ENCODE measurements around the gene ZBTB3. TPM values are rescaled to one million over a fixed set of nuclear protein-coding genes. Genes with fewer than 3 reads are reported as not detected.
"Not testable (repeated sequence)": the region's sequence is repeated elsewhere in the genome, so short reads cannot be mapped to it uniquely, and the experiment has no call there.

ZBTB3 gene
- total RNA-seq, 1 donor from 2014 or later: 16.8 TPM

GRCh38 chr11:62778441-62778840 lies 24.5 kb upstream of the ZBTB3 start:
- DNase-seq (ENCODE audit: low read depth): no peak
- no peak for TF ChIP-seq CTCF (conservative IDR thresholded peaks at IDR 0.05; ENCODE audit: low read depth, low read length)

GRCh38 chr11:62777389-62777788 lies 23.4 kb upstream of the ZBTB3 start:
- no peak for DNase-seq (ENCODE audit: low read depth)
- H3K4me3 ChIP-seq (ENCODE audit: low read depth, low read length): no peak overlapping the region
- no peak for TF ChIP-seq CTCF (conservative IDR thresholded peaks at IDR 0.05; ENCODE audit: low read depth, low read length)

More at GRCh38 chr11:62778441-62778840, 24.5 kb upstream of the ZBTB3 start:
- no peak overlapping the region for H3K4me3 ChIP-seq (ENCODE audit: low read depth, low read length)

GRCh38 chr11:62775646-62776045 lies 21.7 kb upstream of the ZBTB3 start:
- DNase-seq (ENCODE audit: low read depth): no peak
- H3K4me3 ChIP-seq (ENCODE audit: low read depth, low read length): no peak overlapping the region
- TF ChIP-seq CTCF (conservative IDR thresholded peaks at IDR 0.05; ENCODE audit: low read depth, low read length): no peak

- H3K4me3 ChIP-seq (ENCODE audit: low read depth, low read length): no peak overlapping the region
- no peak for DNase-seq (ENCODE audit: low read depth)
- TF ChIP-seq CTCF (conservative IDR thresholded peaks at IDR 0.05; ENCODE audit: low read depth, low read length): no peak
Measured at GRCh38 chr11:62774407-62774806, 20.4 kb upstream of the ZBTB3 start.

GRCh38 chr11:62771144-62772021 lies 17.4 kb upstream of the ZBTB3 start, which contains the start of gene TAF6L:
Gene TAF6L, plus strand, starts transcription at chr11:62771396. Its CDS starts 4,388 bp downstream, at chr11:62775784.
- TF ChIP-seq CTCF (conservative IDR thresholded peaks at IDR 0.05; ENCODE audit: low read depth, low read length): no peak
- peak; percentile 70 for DNase-seq (ENCODE audit: low read depth)
- H3K4me3 ChIP-seq (ENCODE audit: low read depth, low read length): peak within 1 kb of the TSS; percentile 62

GRCh38 chr11:62770778-62771143 lies 16.8 kb upstream of the ZBTB3 start:
- DNase-seq (ENCODE audit: low read depth): no peak
- H3K4me3 ChIP-seq (ENCODE audit: low read depth, low read length): peak overlapping the region; percentile 62
- no peak for TF ChIP-seq CTCF (conservative IDR thresholded peaks at IDR 0.05; ENCODE audit: low read depth, low read length)

GRCh38 chr11:62760867-62761227 lies 6.9 kb upstream of the ZBTB3 start:
- H3K4me3 ChIP-seq (ENCODE audit: low read depth, low read length): peak overlapping the region; percentile 81
- DNase-seq (ENCODE audit: low read depth): not testable (repeated sequence)

Measured in epithelial cell of proximal tubule (primary cell).